SK-N-SH (cell line): ENCODE measurements around the gene ACOT8.

ENCODE experiments used
- CHD2 ChIP-seq: fragments of 150-350 bp; IDR thresholded peaks from 2 replicates; pipeline ENCODE4 v1.6.1; 2018; ENCODE audit warnings: low read length; ENCODE audit not compliant: partially characterized antibody
- ELF1 ChIP-seq: IDR thresholded peaks from 2 replicates; pipeline ENCODE4 v1.4.0; 2012
- EP300 ChIP-seq, 2 experiments: IDR thresholded peaks; 2 replicates each; pipeline versions ENCODE4 v1.4.0 to v1.6.1; 2012; ENCODE audit warnings: borderline replicate concordance in 1 of 2, low read depth in 1 of 2, low read length in 1 of 2
- EZH2phosphoT487 ChIP-seq: fragments of 200-600 bp; sonication (generic); IDR thresholded peaks from 2 replicates; pipeline ENCODE4 v1.6.1; 2017; ENCODE audit warnings: low read depth, mixed run types, mild to moderate bottlenecking, antibody characterized with exemption, moderate library complexity, borderline replicate concordance
- GABPA ChIP-seq: IDR thresholded peaks from 2 replicates; pipeline ENCODE4 v1.4.0; 2012; ENCODE audit warnings: low read depth, mild to moderate bottlenecking
- POLR2AphosphoS5 ChIP-seq: IDR thresholded peaks from 2 replicates; pipeline ENCODE4 v1.6.1; 2012; ENCODE audit warnings: low read depth, low read length
- RAD21 ChIP-seq: IDR thresholded peaks from 2 replicates; pipeline ENCODE4 v1.6.1; 2012; ENCODE audit warnings: mild to moderate bottlenecking, low read length
- RCOR1 ChIP-seq: fragments of 150-350 bp; IDR thresholded peaks from 2 replicates; pipeline ENCODE4 v1.6.1; 2017; ENCODE audit warnings: antibody characterized with exemption, low read length
- RXRA ChIP-seq: IDR thresholded peaks from 2 replicates; pipeline ENCODE4 v1.4.0; 2012; ENCODE audit warnings: low read depth, mild to moderate bottlenecking, borderline replicate concordance
- SMC3 ChIP-seq: IDR thresholded peaks from 2 replicates; pipeline ENCODE4 v1.6.1; 2012; ENCODE audit warnings: low read depth, low read length, improper control_type of control experiment
- TAF1 ChIP-seq: IDR thresholded peaks from 2 replicates; pipeline ENCODE4 v1.6.1; 2012; ENCODE audit warnings: low read depth, mild to moderate bottlenecking, low read length, moderate library complexity, borderline replicate concordance
- TF ChIP-seq, protein P1 (sequence below): fragments of 200-600 bp; sonication (generic); IDR thresholded peaks from 2 replicates; pipeline ENCODE4 v1.6.1; 2017; ENCODE audit warnings: antibody characterized with exemption, mild to moderate bottlenecking, moderate library complexity
- TF ChIP-seq, protein P2 (sequence below): IDR thresholded peaks from 2 replicates; pipeline ENCODE4 v1.4.0; 2012; ENCODE audit warnings: low read depth, borderline replicate concordance
- TF ChIP-seq, protein P3 (sequence below): IDR thresholded peaks from 2 replicates; pipeline ENCODE4 v1.6.1; 2012; ENCODE audit warnings: mild to moderate bottlenecking, low read depth, low read length, moderate library complexity

DNA sequence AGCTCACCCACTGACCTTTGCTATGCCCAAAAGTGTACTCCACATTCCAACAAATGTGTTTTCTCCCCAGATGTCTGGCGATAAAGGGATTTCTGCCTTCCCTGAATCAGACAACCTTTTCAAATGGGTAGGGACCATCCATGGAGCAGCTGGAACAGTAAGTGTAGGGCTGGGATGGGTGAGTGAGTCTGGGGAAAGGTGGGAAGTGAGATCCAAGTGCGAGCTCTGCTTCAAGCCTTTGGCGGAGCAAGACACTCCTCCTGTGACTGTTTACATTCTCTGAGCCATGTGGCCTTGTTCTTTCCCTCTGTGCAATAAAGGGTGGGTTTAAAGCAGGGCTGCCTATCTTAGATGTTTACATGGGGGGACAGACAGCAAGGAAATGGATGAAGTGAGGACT, 42.9 kb downstream of the ACOT8 start:
- TF ChIP-seq EP300 (IDR thresholded peaks at IDR 0.05; ENCODE audit: borderline replicate concordance in 1 of 2, low read depth in 1 of 2, low read length in 1 of 2), result no peak
- TF ChIP-seq CHD2, result no peak
- TF ChIP-seq, protein P1, sequence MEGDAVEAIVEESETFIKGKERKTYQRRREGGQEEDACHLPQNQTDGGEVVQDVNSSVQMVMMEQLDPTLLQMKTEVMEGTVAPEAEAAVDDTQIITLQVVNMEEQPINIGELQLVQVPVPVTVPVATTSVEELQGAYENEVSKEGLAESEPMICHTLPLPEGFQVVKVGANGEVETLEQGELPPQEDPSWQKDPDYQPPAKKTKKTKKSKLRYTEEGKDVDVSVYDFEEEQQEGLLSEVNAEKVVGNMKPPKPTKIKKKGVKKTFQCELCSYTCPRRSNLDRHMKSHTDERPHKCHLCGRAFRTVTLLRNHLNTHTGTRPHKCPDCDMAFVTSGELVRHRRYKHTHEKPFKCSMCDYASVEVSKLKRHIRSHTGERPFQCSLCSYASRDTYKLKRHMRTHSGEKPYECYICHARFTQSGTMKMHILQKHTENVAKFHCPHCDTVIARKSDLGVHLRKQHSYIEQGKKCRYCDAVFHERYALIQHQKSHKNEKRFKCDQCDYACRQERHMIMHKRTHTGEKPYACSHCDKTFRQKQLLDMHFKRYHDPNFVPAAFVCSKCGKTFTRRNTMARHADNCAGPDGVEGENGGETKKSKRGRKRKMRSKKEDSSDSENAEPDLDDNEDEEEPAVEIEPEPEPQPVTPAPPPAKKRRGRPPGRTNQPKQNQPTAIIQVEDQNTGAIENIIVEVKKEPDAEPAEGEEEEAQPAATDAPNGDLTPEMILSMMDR, result no peak
- TF ChIP-seq, protein P2, sequence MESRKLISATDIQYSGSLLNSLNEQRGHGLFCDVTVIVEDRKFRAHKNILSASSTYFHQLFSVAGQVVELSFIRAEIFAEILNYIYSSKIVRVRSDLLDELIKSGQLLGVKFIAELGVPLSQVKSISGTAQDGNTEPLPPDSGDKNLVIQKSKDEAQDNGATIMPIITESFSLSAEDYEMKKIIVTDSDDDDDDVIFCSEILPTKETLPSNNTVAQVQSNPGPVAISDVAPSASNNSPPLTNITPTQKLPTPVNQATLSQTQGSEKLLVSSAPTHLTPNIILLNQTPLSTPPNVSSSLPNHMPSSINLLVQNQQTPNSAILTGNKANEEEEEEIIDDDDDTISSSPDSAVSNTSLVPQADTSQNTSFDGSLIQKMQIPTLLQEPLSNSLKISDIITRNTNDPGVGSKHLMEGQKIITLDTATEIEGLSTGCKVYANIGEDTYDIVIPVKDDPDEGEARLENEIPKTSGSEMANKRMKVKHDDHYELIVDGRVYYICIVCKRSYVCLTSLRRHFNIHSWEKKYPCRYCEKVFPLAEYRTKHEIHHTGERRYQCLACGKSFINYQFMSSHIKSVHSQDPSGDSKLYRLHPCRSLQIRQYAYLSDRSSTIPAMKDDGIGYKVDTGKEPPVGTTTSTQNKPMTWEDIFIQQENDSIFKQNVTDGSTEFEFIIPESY, result no peak
- TF ChIP-seq POLR2AphosphoS5, result no peak
- no peak for TF ChIP-seq TAF1
- no peak for TF ChIP-seq GABPA
- no peak for TF ChIP-seq RAD21
- no peak for TF ChIP-seq RXRA
- TF ChIP-seq, protein P3, sequence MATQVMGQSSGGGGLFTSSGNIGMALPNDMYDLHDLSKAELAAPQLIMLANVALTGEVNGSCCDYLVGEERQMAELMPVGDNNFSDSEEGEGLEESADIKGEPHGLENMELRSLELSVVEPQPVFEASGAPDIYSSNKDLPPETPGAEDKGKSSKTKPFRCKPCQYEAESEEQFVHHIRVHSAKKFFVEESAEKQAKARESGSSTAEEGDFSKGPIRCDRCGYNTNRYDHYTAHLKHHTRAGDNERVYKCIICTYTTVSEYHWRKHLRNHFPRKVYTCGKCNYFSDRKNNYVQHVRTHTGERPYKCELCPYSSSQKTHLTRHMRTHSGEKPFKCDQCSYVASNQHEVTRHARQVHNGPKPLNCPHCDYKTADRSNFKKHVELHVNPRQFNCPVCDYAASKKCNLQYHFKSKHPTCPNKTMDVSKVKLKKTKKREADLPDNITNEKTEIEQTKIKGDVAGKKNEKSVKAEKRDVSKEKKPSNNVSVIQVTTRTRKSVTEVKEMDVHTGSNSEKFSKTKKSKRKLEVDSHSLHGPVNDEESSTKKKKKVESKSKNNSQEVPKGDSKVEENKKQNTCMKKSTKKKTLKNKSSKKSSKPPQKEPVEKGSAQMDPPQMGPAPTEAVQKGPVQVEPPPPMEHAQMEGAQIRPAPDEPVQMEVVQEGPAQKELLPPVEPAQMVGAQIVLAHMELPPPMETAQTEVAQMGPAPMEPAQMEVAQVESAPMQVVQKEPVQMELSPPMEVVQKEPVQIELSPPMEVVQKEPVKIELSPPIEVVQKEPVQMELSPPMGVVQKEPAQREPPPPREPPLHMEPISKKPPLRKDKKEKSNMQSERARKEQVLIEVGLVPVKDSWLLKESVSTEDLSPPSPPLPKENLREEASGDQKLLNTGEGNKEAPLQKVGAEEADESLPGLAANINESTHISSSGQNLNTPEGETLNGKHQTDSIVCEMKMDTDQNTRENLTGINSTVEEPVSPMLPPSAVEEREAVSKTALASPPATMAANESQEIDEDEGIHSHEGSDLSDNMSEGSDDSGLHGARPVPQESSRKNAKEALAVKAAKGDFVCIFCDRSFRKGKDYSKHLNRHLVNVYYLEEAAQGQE, result no peak
- TF ChIP-seq EZH2phosphoT487, result no peak
- TF ChIP-seq RCOR1, result no peak
- TF ChIP-seq SMC3, result no peak
- TF ChIP-seq ELF1, result no peak
